Epithelial cell of proximal tubule (primary cell): ENCODE measurements around the gene NCKAP5. TPM values are rescaled to one million over a fixed set of nuclear protein-coding genes. Genes with fewer than 3 reads are reported as not detected.
"Not testable (repeated sequence)": the region's sequence is repeated elsewhere in the genome, so short reads cannot be mapped to it uniquely, and the experiment has no call there.

Source experiments
- DNase-seq: peaks from one replicate; pipeline ENCODE4 v3.0.0-alpha.2; 2011; ENCODE audit warnings: low read depth
- H3K4me3 ChIP-seq: 2 replicates; pipeline ENCODE4 v1.5.1; 2011; ENCODE audit warnings: low read depth, mild to moderate bottlenecking, low read length
- CTCF ChIP-seq: conservative IDR thresholded peaks from 2 replicates; pipeline ENCODE4 v1.5.1; 2012; ENCODE audit warnings: low read depth, mild to moderate bottlenecking, low read length
- total RNA-seq: library from RNA; depleted of rRNA; stranded (reverse); fragments of >200 nt; gene quantifications from 2 replicates; pipeline ENCODE4 v1.2.3, GENCODE V29; 2015

Gene NCKAP5
- total RNA-seq, 1 donor from 2014 or later, result 0.69 TPM

- TF ChIP-seq CTCF, result no peak
- DNase-seq, result no peak
- no peak overlapping the region for H3K4me3 ChIP-seq
Measured at GRCh38 chr2:133483181-133483580, 85.1 kb downstream of the NCKAP5 start.

- H3K4me3 ChIP-seq, result no peak overlapping the region
- DNase-seq, result no peak
- no peak for TF ChIP-seq CTCF
Measured at GRCh38 chr2:133480707-133481429, 87.4 kb downstream of the NCKAP5 start.

- no peak for DNase-seq
- TF ChIP-seq CTCF, result no peak
- no peak overlapping the region for H3K4me3 ChIP-seq
Measured at GRCh38 chr2:133477616-133477990, 90.7 kb downstream of the NCKAP5 start.

- DNase-seq, result no peak
- no peak overlapping the region for H3K4me3 ChIP-seq
- no peak for TF ChIP-seq CTCF
Measured at GRCh38 chr2:133476931-133477615, 91.2 kb downstream of the NCKAP5 start.

- DNase-seq, result no peak
- TF ChIP-seq CTCF, result no peak
- H3K4me3 ChIP-seq, result no peak overlapping the region
Measured at GRCh38 chr2:133476286-133476685, 92.0 kb downstream of the NCKAP5 start.

- no peak overlapping the region for H3K4me3 ChIP-seq
- TF ChIP-seq CTCF, result no peak
- no peak for DNase-seq
Measured at GRCh38 chr2:133475610-133476009, 92.7 kb downstream of the NCKAP5 start.

- not testable (repeated sequence) for DNase-seq, H3K4me3 ChIP-seq
Measured at GRCh38 chr2:133470446-133470845, 97.8 kb downstream of the NCKAP5 start.
